ENCODE results near the gene LGR4. TPM values are rescaled to one million over a fixed set of nuclear protein-coding genes. Genes with fewer than 3 reads are reported as not detected.
"Not testable (repeated sequence)": the region's sequence is repeated elsewhere in the genome, so short reads cannot be mapped to it uniquely, and the experiment has no call there.

The LGR4 gene
- total and polyA plus RNA-seq, 2 experiments from 2014 or later = 14.9 to 59.2 TPM

DNA sequence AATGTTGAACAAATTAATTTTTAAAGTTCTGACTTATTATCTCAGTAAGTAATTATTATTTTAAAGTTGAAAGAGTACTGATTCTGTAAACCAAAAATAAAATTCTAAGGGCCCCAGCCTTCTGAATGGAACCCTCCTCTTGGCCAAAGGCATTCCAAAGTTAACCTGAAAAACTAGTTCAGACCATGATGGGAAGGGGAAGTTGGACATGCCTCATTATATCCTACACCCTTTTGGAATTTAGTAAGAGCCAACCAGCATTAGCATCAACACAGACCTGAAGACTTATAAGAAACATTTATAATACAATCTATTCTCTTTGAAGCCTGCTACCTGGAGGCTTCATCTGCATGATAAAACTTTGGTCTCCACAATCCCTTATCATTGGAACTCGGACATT lies 18.9 kb downstream of the LGR4 start:
- no peaks in the 10 kb centered on the region for H3K27me3 ChIP-seq (replicated peaks; ENCODE audit: insufficient read depth)
- H3K9me3 ChIP-seq (ENCODE audit: low read depth) = no peaks in the 10 kb centered on the region
- H3K4me1 ChIP-seq (ENCODE audit: insufficient read depth) = peaks cover 44% of the 10 kb centered on the region
- in situ Hi-C loops (cut with MboI) = no loop called here
- H4K20me1 ChIP-seq (ENCODE audit: insufficient read depth) = no peaks in the 10 kb centered on the region
- H3K79me2 ChIP-seq (ENCODE audit: insufficient read depth) = peaks cover 95% of the 10 kb centered on the region
- H3K9ac ChIP-seq = no peak overlapping the region
- H3K9me2 ChIP-seq (ENCODE audit: insufficient read depth) = no peaks in the 10 kb centered on the region
- peaks cover 52% of the 10 kb centered on the region for H3F3A ChIP-seq (ENCODE audit: insufficient read depth)
- no peaks in the 10 kb centered on the region for H3K36me3 ChIP-seq (ENCODE audit: low read depth)
- H3K4me3 ChIP-seq = no peak overlapping the region
- no peak overlapping the region for H3K27ac ChIP-seq
- DNase-seq = no peak
- 86 to 100% methylated on average over 1 of the region's 1 CpG for WGBS, 2 experiments (ENCODE audit: low coverage in 1 of 2, low lambda C conversion rate in 2 of 2, missing lambda C conversion rate in 2 of 2)
- TF ChIP-seq EZH2phosphoT487 (IDR thresholded peaks at IDR 0.05; ENCODE audit: insufficient read depth, low read depth) (no peak), EZH2 (IDR thresholded peaks at IDR 0.05; ENCODE audit: insufficient read depth, poor library complexity, severe bottlenecking) (no peak)
- H3K4me2 ChIP-seq (ENCODE audit: unreplicated experiment) = no peak overlapping the region
- no peak overlapping the region for H2AFZ ChIP-seq

DNA sequence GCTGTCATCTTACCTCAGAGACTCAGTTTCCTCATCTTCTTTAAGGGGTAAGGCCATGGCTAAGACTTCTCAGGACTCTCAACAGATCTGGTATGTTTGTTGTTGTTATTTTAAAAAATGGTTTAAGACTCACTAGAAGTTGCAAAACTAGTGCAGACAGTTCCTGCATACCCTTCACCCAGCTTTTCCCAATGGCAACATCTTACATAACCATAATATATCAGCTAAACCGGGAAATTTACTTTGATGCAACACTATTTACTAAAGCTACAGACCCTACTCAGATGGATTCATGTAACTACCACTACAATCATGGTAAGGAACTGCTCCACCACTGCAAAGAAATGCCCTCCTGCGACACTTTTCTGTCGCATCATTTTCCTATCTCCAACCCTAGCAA lies 20.4 kb downstream of the LGR4 start:
- Histone ChIP-seq H3K4me2 (ENCODE audit: unreplicated experiment) (peak overlapping the region; percentile 66), H3K4me1 (ENCODE audit: insufficient read depth) (peaks cover 56% of the 10 kb centered on the region), H3K27ac (peak overlapping the region; percentile 53), H3K36me3 (ENCODE audit: low read depth) (no peaks in the 10 kb centered on the region), H4K20me1 (ENCODE audit: insufficient read depth) (no peaks in the 10 kb centered on the region), H3K9ac (0 out of 2 replicates have a peak overlapping the region, but pooled peaks have one; percentile 0), H2AFZ (no peak overlapping the region), H3K79me2 (ENCODE audit: insufficient read depth) (peaks cover 94% of the 10 kb centered on the region), H3K27me3 (replicated peaks; ENCODE audit: insufficient read depth) (no peaks in the 10 kb centered on the region), H3K9me3 (ENCODE audit: low read depth) (no peaks in the 10 kb centered on the region), H3K9me2 (ENCODE audit: insufficient read depth) (no peaks in the 10 kb centered on the region), H3F3A (ENCODE audit: insufficient read depth) (peaks cover 57% of the 10 kb centered on the region), H3K4me3 (peak overlapping the region; percentile 27; the same call in 1 of the 2 replicates)
- WGBS, 2 experiments (ENCODE audit: low coverage in 1 of 2, low lambda C conversion rate in 2 of 2, missing lambda C conversion rate in 2 of 2) = 85 to 86% methylated on average over 3 of the region's 3 CpGs
- in situ Hi-C loops (cut with MboI) = no loop called here
- no peak for DNase-seq
- TF ChIP-seq EZH2 (IDR thresholded peaks at IDR 0.05; ENCODE audit: insufficient read depth, poor library complexity, severe bottlenecking) (no peak), EZH2phosphoT487 (IDR thresholded peaks at IDR 0.05; ENCODE audit: insufficient read depth, low read depth) (no peak)

DNA sequence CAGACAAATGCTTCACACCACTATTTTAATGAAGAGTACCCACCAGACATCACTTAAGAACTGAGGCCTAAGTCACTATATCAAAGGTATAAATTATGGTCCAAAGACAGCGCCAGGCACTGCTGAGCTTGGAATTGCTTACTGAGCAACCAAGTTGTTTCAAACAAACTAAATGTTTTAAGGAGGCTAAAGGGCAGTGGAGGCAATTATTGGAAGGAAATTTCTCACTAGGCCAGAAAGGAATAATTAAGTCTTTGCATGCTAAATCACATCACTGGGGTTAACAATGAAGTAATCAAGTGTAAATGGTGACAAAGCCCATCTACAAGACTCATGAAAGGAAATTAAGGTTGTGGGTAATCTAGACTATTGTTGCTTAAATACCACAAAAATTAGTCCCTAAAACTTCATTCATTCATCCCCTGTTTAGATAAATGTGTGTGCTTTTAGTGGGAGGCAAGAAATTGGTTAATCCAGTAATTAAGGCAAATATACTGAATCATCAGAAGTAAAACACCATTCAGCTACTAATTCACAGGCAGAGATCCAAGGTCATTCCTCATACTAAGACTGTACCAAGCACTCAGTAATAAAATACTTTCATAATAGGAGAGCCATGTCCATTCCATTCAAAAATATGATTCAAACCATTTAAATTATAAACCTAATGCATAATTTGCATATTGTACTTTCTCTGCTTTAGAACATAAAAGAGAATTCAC lies 21.2 kb downstream of the LGR4 start:
- H3K27ac ChIP-seq = peak overlapping the region; percentile 53
- no peaks in the 10 kb centered on the region for H3K9me3 ChIP-seq (ENCODE audit: low read depth)
- H3K9ac ChIP-seq = 0 out of 2 replicates have a peak overlapping the region, but pooled peaks have one; percentile 0
- TF ChIP-seq EZH2phosphoT487 (IDR thresholded peaks at IDR 0.05; ENCODE audit: insufficient read depth, low read depth) (no peak), EZH2 (IDR thresholded peaks at IDR 0.05; ENCODE audit: insufficient read depth, poor library complexity, severe bottlenecking) (no peak)
- no peaks in the 10 kb centered on the region for H3K36me3 ChIP-seq (ENCODE audit: low read depth)
- peak; percentile 78 for DNase-seq
- no peak overlapping the region for H2AFZ ChIP-seq
- H3K27me3 ChIP-seq (replicated peaks; ENCODE audit: insufficient read depth) = no peaks in the 10 kb centered on the region
- no peaks in the 10 kb centered on the region for H4K20me1 ChIP-seq (ENCODE audit: insufficient read depth)
- H3F3A ChIP-seq (ENCODE audit: insufficient read depth) = peaks cover 50% of the 10 kb centered on the region
- no peaks in the 10 kb centered on the region for H3K9me2 ChIP-seq (ENCODE audit: insufficient read depth)
- WGBS, 2 experiments (ENCODE audit: low coverage in 1 of 2, low lambda C conversion rate in 2 of 2, missing lambda C conversion rate in 2 of 2) = 100% methylated on average over 1 of the region's 1 CpG
- peaks cover 50% of the 10 kb centered on the region for H3K4me1 ChIP-seq (ENCODE audit: insufficient read depth)
- H3K4me3 ChIP-seq = peak overlapping the region; percentile 27
- H3K79me2 ChIP-seq (ENCODE audit: insufficient read depth) = peaks cover 87% of the 10 kb centered on the region
- peak overlapping the region; percentile 66 for H3K4me2 ChIP-seq (ENCODE audit: unreplicated experiment)
- in situ Hi-C loops (cut with MboI) = no loop called here

DNA sequence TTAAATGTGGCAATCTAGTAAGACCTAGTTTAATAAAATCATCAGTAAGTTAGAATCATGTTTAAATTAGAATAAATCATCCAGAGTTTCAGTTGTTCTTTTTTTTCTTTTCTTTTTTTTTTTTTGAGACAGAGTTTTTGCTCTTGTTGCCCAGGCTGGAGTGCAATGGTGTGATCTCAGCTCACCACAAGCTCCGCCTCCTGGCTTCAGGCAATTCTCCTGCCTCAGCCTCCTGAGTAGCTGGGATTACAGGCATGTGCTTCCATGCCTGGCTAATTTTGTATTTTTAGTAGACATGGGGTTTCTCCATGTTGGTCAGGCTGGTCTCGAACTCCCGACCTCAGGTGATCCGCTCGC lies 24.4 kb downstream of the LGR4 start:
- H2AFZ ChIP-seq; H4K20me1 ChIP-seq (ENCODE audit: insufficient read depth); H3K27me3 ChIP-seq (replicated peaks; ENCODE audit: insufficient read depth); H3K9me2 ChIP-seq (ENCODE audit: insufficient read depth); H3K9me3 ChIP-seq (ENCODE audit: low read depth); in situ Hi-C loops (cut with MboI); H3K36me3 ChIP-seq (ENCODE audit: low read depth): not testable (repeated sequence)
- Histone ChIP-seq H3F3A (ENCODE audit: insufficient read depth) (peaks cover 34% of the 10 kb centered on the region), H3K4me2 (ENCODE audit: unreplicated experiment) (peak overlapping the region; percentile 52), H3K27ac (peak overlapping the region; percentile 66), H3K79me2 (ENCODE audit: insufficient read depth) (peaks cover 88% of the 10 kb centered on the region), H3K4me3 (0 out of 2 replicates have a peak overlapping the region, but pooled peaks have one; percentile 7), H3K9ac (peak overlapping the region; percentile 27; the same call in 1 of the 2 replicates), H3K4me1 (ENCODE audit: insufficient read depth) (peaks cover 42% of the 10 kb centered on the region)
- 90 to 93% methylated on average over 5 of the region's 5 CpGs for WGBS, 2 experiments (ENCODE audit: low coverage in 1 of 2, low lambda C conversion rate in 2 of 2, missing lambda C conversion rate in 2 of 2)
- peak; percentile 44 for DNase-seq
